ENCODE results near the gene TFDP3.

- TF ChIP-seq CTCF (IDR thresholded peaks at IDR 0.05) (peak; percentile 25 to 30 (median 27)), POLR2A (IDR thresholded peaks at IDR 0.05) (no peak)
Measured at GRCh38 chrX:133171962-133172708, 46.0 kb downstream of the TFDP3 start.

Data from testis (tissue), 2 donors.